DND-41 (cell line): ENCODE results near the gene DNER.

Experiments
- CTCF ChIP-seq: IDR thresholded peaks from 2 replicates; pipeline ENCODE4 v1.5.1; 2012; ENCODE audit warnings: borderline replicate concordance, low read length, moderate library complexity, mild to moderate bottlenecking; ENCODE audit not compliant: poor library complexity, severe bottlenecking; ENCODE audit errors: extremely low read depth
- EZH2 ChIP-seq: IDR thresholded peaks from 3 replicates; pipeline ENCODE4 v1.6.1; 2012; ENCODE audit warnings: borderline replicate concordance, low read depth, mild to moderate bottlenecking, moderate library complexity, low read length, inconsistent platforms; ENCODE audit not compliant: severe bottlenecking

- TF ChIP-seq CTCF (no peak), EZH2 (no peak)
Measured at GRCh38 chr2:229488232-229488631, 226.1 kb downstream of the DNER start.
